ENCODE data around the gene TXNDC11.
"Not testable (repeated sequence)": the region's sequence is repeated elsewhere in the genome, so short reads cannot be mapped to it uniquely, and the experiment has no call there.

Gene TXNDC11, protein sequence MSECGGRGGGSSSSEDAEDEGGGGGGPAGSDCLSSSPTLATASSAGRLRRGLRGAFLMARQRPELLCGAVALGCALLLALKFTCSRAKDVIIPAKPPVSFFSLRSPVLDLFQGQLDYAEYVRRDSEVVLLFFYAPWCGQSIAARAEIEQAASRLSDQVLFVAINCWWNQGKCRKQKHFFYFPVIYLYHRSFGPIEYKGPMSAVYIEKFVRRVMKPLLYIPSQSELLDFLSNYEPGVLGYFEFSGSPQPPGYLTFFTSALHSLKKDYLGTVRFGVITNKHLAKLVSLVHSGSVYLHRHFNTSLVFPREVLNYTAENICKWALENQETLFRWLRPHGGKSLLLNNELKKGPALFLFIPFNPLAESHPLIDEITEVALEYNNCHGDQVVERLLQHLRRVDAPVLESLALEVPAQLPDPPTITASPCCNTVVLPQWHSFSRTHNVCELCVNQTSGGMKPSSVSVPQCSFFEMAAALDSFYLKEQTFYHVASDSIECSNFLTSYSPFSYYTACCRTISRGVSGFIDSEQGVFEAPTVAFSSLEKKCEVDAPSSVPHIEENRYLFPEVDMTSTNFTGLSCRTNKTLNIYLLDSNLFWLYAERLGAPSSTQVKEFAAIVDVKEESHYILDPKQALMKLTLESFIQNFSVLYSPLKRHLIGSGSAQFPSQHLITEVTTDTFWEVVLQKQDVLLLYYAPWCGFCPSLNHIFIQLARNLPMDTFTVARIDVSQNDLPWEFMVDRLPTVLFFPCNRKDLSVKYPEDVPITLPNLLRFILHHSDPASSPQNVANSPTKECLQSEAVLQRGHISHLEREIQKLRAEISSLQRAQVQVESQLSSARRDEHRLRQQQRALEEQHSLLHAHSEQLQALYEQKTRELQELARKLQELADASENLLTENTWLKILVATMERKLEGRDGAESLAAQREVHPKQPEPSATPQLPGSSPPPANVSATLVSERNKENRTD

DNA sequence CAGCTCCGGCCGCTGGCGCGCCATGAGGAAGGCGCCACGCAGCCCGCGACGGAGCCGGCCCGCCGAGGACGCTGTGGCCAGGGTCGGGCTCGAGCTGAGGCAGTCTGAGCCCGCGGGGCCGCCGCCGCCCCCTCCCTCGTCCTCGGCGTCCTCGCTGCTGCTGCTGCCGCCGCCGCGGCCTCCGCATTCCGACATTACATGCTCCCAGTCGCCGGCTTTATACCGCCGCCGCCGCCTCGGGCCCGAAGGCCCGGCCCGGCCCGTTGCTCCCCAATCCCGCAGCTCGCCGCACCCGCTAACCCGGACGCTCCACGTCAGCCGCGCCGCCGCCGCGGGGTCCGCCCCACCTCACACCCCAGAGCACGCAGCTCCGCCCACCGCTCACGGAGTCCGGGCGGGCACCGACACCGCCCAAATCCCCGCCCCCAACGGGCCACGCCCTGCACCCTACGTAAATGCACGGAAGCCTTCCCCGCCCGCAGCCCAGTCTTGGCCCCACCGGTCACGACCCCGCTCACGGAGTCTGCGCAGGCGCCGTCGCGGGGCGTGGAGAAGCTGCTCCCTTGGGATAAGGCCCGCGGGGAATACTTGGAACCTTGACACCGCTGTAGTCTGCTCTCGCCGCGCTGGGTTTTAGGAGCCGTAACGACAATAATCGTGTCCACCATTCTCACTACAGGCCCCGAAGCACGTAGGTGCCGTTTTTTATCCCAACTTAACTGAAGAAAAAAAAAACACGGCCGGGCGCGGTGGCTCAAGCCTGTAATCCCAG lies at the start of gene TXNDC11:
Gene TXNDC11, minus strand, starts transcription at position 322 of the 772 bp plus-strand sequence. Its CDS starts 127 bp downstream, at position 195.
- peak; percentile 98 for DNase-seq

DNA sequence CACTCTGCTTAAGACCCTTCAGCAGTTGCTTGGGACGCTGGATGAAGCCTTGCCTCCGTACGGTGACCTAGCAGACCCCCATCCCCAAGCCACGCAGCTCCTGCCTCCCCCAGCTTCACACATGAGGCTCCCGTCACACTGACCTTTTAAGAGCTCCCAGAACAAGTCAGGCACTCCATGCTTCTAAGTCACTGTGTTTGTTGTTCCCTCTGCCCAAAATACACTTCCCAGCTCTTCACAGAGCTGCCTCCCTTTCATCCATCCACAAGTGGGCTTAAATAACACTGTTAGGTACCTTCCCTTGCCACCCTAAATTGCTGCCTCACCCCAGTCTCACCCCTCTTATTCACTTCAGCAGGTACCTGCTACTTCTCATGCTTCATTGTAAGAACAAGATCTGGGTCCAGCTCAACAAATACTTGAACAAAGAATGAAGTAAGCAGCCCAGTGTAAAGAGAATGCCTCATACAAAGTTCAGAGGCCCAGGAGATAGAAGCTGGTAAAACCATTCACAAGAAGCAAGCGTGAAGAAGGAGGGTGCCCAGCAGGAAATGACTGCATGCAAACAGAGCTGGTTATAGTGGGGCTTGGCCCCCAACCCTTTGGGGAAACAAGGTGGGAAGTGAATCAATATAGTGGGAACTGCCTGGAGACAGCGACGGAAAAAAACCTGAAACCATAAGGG lies 48.6 kb upstream of the TXNDC11 start:
- no peak for DNase-seq

DNA sequence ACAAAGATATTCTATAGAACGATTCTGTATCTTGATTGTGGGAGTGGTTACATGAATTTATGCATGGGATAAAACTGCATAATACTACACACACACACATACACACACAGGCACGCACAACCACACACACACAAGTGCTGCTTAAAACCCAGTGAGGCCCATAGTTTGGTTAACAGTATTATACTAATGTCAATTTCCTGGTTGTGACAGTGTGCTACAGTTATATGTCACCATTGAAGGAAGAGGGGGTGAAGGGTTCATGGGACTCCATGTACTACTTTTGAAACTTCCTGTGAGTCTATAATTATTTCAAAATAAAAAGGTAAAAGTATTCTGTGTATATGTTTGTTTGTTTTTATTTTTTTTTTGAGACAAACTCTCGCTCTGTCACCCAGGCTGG lies 46.3 kb upstream of the TXNDC11 start:
- no peak for DNase-seq

DNA sequence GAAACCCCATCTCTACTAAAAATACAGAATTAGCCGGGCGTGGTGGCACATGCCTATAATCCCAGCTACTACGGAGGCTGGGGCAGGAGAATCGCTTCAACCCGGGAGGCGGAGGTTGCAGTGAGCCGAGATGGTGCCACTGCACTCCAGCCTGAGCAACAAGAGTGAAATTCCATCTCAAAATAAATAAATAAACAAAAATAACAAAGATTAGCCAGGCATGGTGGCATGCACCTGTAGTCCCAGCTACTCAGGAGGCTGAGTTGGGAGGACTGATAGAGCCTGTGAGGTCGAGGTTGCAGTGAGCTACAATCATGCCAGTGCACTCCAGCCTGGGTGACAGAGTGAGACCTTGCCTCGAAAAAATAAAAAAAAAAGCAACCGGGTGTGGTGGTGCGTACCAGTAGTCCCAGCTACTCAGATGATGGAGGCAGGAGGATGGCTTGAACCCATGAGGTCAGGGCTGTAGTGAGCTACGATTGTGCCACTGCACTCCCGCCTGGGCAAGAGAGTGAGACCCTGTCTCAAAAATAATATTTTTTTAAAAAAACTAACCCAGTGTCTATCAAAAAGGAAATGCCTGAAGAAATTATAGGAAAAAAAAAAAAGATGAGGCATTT lies 42.4 kb upstream of the TXNDC11 start:
- DNase-seq: not testable (repeated sequence)

DNA sequence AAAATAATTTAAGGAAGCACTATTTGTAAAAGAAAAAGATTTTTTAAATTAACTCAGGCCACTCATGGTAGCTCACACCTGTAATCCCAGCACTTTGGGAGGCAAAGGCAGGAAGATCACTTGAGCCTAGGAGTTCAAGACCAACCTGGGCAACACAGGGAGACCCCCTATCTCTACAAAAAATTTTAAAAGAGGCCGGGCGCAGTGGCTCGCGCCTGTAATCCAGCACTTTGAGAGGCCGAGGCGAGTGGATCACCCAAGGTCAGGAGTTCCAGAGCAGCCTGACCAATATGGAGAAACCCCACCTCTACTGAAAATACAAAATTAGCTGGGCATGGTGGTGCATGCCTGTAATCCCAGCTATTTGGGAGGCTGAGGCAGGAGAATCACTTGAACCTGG lies 41.7 kb upstream of the TXNDC11 start:
- not testable (repeated sequence) for DNase-seq

DNA sequence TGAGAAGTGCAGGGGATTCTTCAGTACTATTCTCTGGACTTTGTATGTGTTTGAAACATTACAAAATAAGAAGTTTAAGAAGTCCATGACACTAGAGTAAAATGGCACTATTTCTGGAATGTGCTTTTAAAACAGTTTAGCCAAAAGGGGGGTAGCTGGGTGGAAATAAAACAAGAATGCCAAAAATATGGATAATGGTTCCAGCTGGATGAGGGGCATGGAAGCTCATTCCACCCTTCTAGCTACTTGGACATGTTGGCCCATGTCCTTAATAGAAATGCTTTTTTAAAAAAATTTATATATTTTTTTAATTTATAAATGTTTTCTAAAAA lies 41.3 kb upstream of the TXNDC11 start:
- no peak for DNase-seq

DNA sequence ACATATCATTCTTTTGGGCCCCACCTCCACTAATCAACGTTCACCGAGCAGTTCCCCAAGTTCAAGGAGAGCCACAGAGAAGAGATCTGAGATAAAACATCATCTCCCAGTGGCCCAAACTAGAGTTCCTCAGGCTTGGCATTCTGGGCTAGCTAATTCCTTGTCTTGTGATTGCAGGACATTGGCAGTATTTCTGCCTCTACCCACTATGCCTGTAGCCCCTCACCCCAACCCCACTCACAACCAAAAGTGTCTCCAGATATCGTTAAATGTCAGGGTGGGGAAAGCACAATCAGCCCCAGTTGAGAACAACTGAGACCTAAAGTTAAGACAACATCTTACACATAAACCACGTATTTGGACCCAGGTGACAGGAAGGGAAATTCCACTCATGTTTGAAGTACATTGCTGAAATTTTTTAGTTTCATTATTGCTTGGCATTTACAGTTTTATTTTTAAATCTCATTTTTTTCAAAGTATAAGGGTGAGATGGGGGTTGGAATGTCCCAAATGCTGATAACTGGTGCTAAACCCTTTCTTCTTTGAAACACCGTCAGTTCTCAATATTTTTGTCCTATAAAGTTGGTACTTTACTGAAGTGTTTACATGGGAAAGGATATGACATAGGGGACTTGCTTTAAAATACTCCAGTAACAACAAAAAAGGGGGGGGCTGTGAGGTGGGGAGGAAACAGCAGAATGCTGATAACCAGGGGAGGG lies 40.8 kb upstream of the TXNDC11 start:
- DNase-seq: no peak

DNA sequence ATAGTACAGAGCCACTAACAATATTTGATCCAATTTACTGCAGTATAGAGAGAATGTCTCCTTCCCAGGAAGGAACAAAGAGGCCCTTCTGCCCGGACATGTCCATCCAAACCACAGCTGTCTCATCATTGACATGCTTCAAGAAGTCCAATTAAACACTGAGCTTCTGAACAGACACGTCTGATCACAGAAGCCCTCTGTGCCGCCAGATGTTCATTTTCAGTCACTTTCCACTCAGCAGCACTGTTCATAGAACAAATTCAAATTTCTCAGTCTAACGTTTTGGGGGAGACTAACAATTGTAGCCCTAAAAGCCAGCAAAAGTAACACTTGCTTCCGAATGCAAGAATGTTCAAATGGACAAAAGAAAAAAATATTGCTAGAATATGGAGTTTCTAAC lies 39.1 kb upstream of the TXNDC11 start:
- no peak for DNase-seq

DNA sequence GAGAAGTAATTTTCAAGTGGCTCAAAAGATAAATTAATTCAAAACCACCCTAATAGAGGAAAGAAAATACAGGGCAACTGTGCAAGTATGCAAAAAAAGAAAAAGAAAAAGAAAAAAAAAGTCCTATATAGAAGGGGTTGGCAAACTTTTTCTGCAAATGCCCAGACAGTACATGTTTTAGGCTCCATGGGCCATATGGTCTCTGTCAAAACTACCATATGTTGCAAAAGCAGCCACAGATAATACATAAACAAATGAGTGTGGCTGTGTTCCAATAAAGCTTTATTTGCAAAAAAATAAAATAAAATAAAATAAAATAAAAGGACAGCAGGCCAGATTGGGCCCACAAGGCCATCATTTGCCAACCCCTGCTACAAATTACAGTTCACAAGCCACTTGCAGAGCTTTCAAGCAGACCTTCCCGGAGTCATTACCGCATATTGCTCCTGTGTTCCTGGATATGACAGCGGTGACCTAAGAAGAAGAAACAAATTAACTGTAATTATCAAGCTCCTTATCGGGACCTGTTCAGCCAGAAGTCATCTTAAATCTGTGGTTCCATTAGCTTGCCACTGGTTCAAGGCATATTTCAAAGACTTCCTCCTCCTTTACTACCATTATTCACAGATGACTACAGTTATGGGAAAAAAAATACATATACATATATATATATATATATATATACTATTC lies 38.5 kb upstream of the TXNDC11 start:
- no peak for DNase-seq

DNA sequence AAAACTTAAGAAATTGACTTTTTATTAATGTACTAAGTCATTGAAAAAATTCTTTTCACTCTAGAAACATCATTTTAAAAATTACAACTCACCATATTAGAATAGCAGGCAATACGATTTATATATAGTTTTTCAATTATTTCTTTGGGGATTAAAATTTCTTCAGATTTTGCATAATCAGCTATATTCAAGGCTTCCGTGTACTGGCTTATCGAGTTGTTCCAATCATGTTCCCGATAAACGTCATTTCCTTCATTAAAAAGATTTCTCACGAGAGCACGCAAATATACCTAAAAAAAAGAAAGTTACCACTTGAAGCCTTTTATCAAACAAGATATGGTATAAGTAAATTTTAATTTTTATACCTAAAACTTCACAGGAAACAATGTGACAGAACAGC lies 36.4 kb upstream of the TXNDC11 start:
- DNase-seq: no peak

DNA sequence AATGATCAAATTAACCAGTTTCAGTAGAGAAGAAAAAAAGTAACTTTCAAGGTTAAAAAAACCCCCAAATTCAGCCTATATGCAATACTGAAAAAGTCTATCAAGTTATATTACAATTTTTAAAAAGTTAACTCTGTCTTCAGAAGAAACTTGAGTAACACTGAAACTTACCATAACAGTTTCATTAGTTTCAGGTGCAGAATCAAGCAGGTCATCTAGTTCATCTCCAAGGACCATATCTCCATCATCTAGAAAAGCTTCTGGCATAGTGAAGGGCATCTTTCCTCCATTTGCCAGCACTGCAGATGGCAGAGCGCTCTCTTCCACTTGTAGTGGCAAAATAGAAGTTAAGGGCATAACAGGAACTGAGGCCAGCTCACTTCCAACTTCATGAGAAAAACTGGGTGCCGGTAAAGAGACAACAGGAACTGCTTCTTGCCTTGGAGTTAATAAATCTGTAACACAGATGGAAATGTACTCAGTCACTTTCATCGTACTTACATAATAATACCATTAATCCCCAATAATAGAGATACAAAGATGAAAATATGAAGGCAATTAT lies 31.5 kb upstream of the TXNDC11 start:
- DNase-seq: no peak

DNA sequence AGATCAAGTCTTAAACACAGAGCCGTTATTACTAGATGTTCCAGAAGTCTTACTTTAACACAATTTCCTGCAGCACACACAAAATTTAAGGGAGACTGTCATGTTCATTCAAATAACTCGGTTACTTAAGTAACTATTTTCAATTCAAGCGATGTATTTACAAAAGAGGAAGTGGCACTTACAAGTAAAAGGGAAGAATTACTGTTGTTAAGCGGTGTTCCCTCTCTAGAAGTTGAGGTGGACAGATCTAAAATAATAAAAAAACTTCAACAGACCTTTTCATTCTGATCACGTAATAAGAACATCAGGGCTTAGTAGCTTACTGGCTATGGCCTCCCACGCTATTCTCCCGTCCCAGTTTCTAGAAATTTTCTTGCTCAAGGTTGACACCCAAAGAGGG lies 26.2 kb upstream of the TXNDC11 start:
- no peak for DNase-seq

DNA sequence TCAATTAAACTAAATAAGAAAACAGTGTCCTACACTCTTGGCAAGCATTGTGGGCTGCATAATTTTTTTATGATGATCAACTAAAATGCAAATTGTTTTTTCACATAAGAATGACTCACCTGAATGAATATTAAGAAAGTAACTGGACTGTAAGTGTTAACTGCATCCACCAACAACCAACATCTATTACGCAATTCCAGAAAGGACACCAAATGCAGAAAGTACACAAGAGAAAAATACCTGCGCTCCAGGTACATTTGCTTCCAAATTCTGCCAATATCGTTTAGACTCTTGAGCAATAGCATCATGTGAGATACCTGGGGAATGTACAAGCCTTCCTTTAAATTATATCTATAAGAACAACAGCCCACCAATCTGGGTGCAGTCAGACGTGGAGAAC lies 19.8 kb upstream of the TXNDC11 start:
- DNase-seq: no peak

DNA sequence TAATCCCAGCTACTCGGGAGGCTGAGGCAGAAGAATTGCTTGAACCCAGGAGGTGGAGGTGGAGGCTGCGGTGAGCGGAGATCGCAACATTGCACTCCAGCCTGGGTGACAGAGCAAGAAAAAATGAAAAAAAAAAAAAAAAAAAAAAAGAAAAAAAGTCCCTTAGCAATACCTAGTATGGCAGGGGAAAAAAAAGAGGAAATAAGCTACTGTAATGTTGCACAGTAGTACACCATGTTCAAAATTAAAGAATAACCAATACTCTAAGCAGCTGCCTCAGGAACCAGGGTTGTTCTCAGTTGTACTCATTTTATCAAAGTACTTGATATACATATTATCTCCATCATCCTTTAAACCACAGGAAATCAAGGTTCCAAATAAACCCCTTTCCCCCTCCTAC lies 17.3 kb upstream of the TXNDC11 start:
- DNase-seq: no peak

DNA sequence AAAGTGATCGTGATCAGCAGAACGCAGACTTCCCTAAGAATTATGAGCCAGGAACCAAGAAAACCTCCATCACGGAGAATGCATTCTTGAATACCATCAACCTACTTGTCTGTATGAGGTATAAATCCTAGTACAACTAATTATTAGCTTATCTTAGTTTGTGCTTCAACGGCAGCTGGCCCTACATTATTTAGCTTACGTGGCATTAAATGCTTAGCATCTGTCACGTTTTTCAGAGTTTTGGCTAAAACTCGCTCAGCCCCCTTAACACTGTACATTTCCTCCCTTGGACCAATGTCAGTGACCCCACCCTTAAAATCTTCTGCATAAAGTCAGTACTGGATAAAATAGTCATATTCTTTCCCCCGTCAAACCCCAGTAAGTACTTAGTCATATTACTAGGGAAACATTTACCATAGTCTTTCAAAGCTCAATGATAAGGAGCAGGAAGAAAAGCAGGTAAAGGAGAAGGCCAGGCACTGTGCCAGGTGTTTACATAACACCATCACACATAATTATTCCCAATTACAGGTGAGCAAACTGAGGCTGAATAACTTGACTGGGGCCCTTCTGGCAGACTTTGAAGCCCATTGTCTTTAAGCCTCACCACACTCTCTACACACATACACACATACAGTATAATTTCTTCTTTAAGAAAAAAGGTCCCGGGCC lies 16.6 kb upstream of the TXNDC11 start:
- DNase-seq: no peak

DNA sequence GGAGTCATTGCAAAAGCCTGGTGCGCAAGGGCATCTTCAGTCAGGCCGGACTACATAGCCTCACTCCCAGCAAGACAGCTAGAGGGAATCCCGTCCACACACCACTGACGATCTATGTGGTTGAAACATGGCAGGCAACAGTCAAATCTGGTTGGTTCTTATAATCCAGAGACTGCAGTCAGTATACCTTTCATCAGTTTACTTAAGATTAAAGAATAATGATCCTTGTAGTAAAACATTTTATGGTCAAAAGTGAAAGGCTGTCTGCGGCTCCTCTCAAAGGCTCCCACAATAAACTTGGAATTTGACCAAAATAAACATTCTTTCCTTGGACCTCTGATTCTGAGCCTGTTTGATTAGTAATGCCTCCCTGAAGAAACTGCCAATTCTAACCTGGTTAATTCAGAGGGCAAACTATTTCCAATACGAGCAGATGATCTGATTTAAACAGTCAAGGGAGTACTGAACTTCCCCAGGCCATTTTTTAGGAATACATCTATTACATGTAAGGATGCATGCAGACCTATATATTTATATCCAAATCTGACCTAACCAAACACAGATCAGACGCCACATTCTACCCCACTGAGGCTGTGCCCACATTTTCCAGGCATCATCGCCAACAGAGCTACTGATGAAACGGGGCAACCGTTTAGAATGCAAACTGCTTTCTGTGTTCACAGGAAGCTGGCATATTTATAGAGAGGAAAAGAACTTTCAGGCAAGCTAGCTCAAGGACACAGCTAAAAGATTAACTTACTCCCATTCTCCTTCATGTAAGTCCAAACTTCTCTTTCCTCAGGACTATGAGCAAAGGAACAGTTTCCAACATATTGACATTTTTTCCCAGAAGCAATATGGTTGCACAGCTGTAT lies 15.3 kb upstream of the TXNDC11 start:
- DNase-seq: no peak

DNA sequence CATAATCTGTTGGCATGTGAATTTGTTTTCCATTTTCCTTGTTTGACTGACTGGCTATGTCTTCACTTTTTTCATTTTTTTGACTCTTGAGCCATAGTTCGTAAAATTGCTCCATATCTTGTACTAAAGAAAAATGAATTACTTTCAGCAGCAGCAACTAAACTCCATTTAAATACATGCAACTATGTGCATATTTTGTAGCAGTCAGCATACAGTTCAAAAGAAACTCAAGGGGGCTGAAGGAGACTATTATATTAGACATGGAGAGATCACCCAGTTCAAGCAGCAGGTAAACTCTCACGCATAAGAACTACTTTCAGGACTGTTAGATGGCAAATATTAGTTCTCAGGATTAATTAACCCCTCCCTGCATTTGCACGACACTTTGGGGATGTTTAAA lies 13.6 kb upstream of the TXNDC11 start:
- no peak for DNase-seq

DNA sequence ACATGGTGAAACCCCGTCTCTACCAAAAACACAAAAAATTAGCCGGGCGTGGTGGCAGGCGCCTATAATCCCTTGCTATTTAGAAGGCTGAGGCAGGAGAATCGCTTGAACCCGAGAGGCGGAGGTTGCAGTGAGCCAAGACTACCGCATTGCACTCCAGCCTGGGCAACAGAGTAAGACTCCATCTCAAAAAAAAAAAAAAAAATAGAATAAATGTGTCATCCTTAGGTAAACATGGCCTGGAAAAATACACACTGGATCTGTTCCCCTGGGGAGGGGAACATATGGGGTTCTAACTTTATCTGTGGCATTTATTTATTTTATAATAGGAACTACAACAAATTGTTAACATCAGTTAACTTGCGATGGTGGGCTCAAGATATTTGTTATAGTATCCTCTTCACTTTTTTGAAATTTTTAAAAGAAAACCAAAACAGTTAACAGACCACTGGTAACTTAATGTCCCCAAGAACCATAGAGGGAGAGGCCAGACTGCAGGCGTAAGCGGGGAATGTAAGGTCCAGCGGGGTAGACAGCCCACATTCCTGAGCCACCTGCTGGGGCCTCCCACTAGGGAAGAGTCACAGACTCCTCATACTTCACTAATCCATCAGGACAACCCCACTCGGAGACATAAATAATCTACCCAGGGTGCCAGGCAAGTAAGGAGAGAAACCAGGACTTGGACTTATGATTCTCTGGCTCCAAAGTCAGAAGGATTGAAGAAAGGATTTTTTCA lies 12.5 kb upstream of the TXNDC11 start:
- DNase-seq: no peak
